ENCODE results near the gene VPS13D. TPM values are rescaled to one million over a fixed set of nuclear protein-coding genes. Genes with fewer than 3 reads are reported as not detected.
A peak's percentile ranks its signal among the peaks of the same experiment; 100 is the strongest.

VPS13D gene
- total RNA-seq, 6 experiments from 2014 or later: 25.9 to 36.9 (median 30.8) TPM

- no peak for TF ChIP-seq CTCF (IDR thresholded peaks at IDR 0.05)
- TF ChIP-seq POLR2A (IDR thresholded peaks at IDR 0.05): no peak
- Histone ChIP-seq H3K27ac (peak overlapping the region in 2 of 3 donors; percentile 43 to 58), H3K4me1 (peaks cover 0 to 30% (median 4%) of the 10 kb centered on the region in 4 donors), H3K27me3 (no peaks in the 10 kb centered on the region), H3K9me3 (no peaks in the 10 kb centered on the region), H3K36me3 (peaks cover 0 to 21% (median 7%) of the 10 kb centered on the region in 4 donors), H3K4me3 (no peak overlapping the region)
- intact Hi-C loops (cut with DNase I): no loop called here
- DNase-seq: no peak
- ATAC-seq: peak; percentile 39 to 55 (median 47)
- 50% methylated on average over 7 of the region's 7 CpGs for WGBS (ENCODE audit: insufficient coverage, low coverage, low lambda C conversion rate, missing lambda C conversion rate)
Observed at GRCh38 chr1:12345350-12346217, 115.8 kb downstream of the VPS13D start.

DNA sequence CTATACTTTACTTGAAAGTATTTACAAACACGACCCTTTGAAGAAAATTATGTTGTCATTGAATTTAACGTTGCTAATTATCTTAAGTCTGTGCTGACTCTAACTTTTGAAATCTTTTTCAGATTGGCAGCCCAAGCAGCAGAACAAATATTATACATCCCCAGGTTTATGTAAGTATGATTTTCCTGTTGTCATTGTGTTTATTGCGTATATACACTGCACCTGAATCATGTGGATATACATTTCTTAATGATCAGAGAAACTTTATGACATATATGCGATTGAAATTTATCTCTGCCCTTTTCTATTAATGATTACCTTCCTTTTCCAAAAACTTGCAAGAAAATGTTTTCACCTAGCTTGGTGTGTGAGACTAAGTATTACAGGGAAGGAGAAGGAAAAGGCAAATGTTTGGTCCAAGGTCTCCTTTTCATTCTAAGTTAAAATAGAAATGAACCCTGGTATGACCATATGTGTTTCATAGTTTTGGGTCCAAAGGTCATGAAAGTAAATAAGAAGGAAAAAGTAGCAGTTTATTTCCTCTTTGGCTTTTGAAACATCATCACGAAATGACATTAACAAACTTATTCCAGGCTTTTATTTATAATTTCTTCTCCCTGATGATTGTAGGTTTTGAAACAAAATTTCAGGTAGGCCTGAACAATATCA, 116.8 kb downstream of the VPS13D start:
- H3K27ac ChIP-seq: peak overlapping the region in 2 of 3 donors; percentile 9 to 24

DNA sequence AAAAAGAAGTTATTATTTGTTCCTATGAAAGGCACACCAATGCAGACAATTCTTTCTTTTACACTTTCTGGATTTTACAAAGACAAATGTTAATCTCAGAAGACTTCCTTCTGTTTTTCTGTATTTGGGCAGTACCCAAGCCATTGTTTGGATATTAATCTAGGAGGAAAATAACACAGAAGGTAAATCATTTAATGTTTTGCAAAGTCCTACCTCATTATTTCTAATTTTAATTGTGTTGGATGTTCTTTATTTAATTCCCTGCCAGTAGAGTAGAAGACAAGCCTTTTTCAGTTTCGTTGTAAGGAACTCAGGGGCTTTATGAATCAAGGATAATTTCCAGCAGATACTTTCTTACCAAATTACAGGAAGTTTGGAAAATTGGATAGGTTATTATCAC, 118.3 kb downstream of the VPS13D start:
- no peak for TF ChIP-seq CTCF (IDR thresholded peaks at IDR 0.05)
- no peak for TF ChIP-seq POLR2A (IDR thresholded peaks at IDR 0.05)
- 77% methylated on average over 1 of the region's 1 CpG for WGBS (ENCODE audit: insufficient coverage, low coverage, low lambda C conversion rate, missing lambda C conversion rate)
- no peaks in the 10 kb centered on the region for H3K9me3 ChIP-seq
- peaks cover 0 to 13% (median 9%) of the 10 kb centered on the region in 4 donors for H3K36me3 ChIP-seq
- no peak for DNase-seq
- intact Hi-C loops (cut with DNase I): no loop called here
- no peak overlapping the region for H3K27ac ChIP-seq
- no peak for ATAC-seq
- no peak overlapping the region for H3K4me3 ChIP-seq
- H3K4me1 ChIP-seq: peaks cover 0 to 30% (median 4%) of the 10 kb centered on the region in 4 donors
- H3K27me3 ChIP-seq: no peaks in the 10 kb centered on the region

More for the DNA sequence above, 116.8 kb downstream of the VPS13D start:
- ATAC-seq (peak; percentile 48 to 70 (median 56)), DNase-seq (no peak)
- Histone ChIP-seq H3K36me3 (peaks cover 0 to 21% (median 9%) of the 10 kb centered on the region in 4 donors), H3K4me1 (peaks cover 0 to 30% (median 4%) of the 10 kb centered on the region in 4 donors), H3K9me3 (no peaks in the 10 kb centered on the region), H3K27me3 (no peaks in the 10 kb centered on the region), H3K4me3 (no peak overlapping the region)
- intact Hi-C loops (cut with DNase I): no loop called here
- whole genome bisulfite sequencing (ENCODE audit: insufficient coverage, low coverage, low lambda C conversion rate, missing lambda C conversion rate): 27% methylated on average over 5 of the region's 5 CpGs
- no peak for TF ChIP-seq CTCF (IDR thresholded peaks at IDR 0.05)
- no peak for TF ChIP-seq POLR2A (IDR thresholded peaks at IDR 0.05)

DNA sequence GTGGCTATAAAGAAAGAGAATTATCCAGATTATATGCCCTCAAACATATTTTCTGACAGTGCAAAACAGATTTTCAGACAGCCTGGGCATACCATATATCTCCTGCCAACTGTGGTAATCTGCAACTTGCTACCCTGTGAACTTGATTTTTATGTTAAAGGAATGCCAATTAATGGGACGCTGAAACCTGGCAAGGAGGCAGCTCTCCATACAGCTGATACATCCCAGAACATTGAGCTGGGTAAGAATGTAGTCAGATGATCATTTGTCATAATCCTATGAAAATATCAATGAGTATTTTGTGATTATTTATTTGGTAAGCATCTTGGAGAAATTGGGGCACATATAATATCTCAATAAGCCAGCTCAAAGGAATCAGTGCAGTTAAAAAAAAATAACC, 124.2 kb downstream of the VPS13D start:
- Histone ChIP-seq H3K36me3 (peaks cover 0 to 12% (median 8%) of the 10 kb centered on the region in 4 donors), H3K27me3 (no peaks in the 10 kb centered on the region), H3K27ac (no peak overlapping the region), H3K4me1 (peaks cover 0 to 36% (median 13%) of the 10 kb centered on the region in 4 donors), H3K4me3 (no peak overlapping the region), H3K9me3 (no peaks in the 10 kb centered on the region)
- DNase-seq: no peak
- no peak for TF ChIP-seq CTCF (IDR thresholded peaks at IDR 0.05)
- no peak for TF ChIP-seq POLR2A (IDR thresholded peaks at IDR 0.05)
- WGBS (ENCODE audit: insufficient coverage, low coverage, low lambda C conversion rate, missing lambda C conversion rate): 82% methylated on average over 1 of the region's 1 CpG
- ATAC-seq: no peak
- intact Hi-C loops (cut with DNase I): no loop called here

Data from right lobe of liver (tissue), 6 donors.